Activated CD4-positive, alpha-beta memory T cell treated with anti-CD3 and anti-CD28 coated beads for 36 hours (primary cell): ENCODE measurements around the gene ITPKA. TPM values are rescaled to one million over a fixed set of nuclear protein-coding genes. Genes with fewer than 3 reads are reported as not detected.

ENCODE experiments used
- CTCF ChIA-PET: fragments of 350-600 bp; sonication (Branson Sonifier 250); formaldehyde crosslinking; loops from one replicate; lab custom pipeline; 2021; ENCODE audit warnings: antibody characterized with exemption, inconsistent platforms; lab: Charles Lee
- POLR2A ChIA-PET: fragments of 350-600 bp; sonication (Branson Sonifier 250); formaldehyde crosslinking; loops from one replicate; lab custom pipeline; 2021; ENCODE audit warnings: antibody characterized with exemption; lab: Charles Lee
- DNase-seq: peaks from one replicate; pipeline ENCODE4 v3.0.0-alpha.2; 2020
- H3K27ac Mint-ChIP-seq: one replicate; pipeline ENCODE4 v1.8.0; 2021; ENCODE audit warnings: mixed read lengths
- H3K27me3 Mint-ChIP-seq: one replicate; pipeline ENCODE4 v1.8.0; 2021; ENCODE audit warnings: mixed read lengths
- H3K36me3 Mint-ChIP-seq: one replicate; pipeline ENCODE4 v1.8.0; 2021; ENCODE audit warnings: mixed read lengths
- H3K4me1 Mint-ChIP-seq: one replicate; pipeline ENCODE4 v1.8.0; 2021; ENCODE audit warnings: low read depth, mixed read lengths
- H3K4me3 Mint-ChIP-seq: one replicate; pipeline ENCODE4 v1.8.0; 2021; ENCODE audit warnings: mild to moderate bottlenecking, mixed read lengths
- H3K9me3 Mint-ChIP-seq: one replicate; pipeline ENCODE4 v1.8.0; 2021; ENCODE audit warnings: mixed read lengths
- intact Hi-C: fragments of 100-400 bp; cut with micrococcal nuclease; formaldehyde crosslinking; loops from one replicate; pipeline ENCODE4 v1.15.1; 2023
- total RNA-seq, 2 experiments: library from RNA; stranded (reverse); gene quantifications; one replicate each; pipeline ENCODE4 v1.2.3, GENCODE V29; 2021

The ITPKA gene
- total RNA-seq, 2 experiments from 2014 or later, result 3.5 to 4.7 TPM

DNA sequence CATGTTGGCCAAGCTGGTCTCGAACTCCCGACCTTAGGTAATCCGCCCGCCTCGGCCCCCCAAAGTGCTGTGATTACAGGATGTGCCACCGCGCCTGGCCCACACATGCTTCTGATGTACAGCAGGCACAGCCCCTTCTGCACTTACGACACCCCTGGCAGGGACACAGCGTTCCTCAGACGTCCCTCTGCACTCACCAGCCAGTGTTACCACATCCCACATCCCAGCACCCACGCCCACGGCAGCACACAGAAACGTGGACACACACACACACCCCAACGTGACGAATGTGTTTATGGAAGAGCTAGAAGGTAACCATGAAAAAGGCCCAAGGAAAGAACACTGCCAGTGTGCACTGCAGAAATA lies 51.0 kb downstream of the ITPKA start:
- Mint-ChIP-seq H3K27ac (no peak overlapping the region), H3K4me3 (peak overlapping the region; percentile 95), H3K27me3 (no peaks in the 10 kb centered on the region), H3K36me3 (no peaks in the 10 kb centered on the region), H3K9me3 (no peaks in the 10 kb centered on the region), H3K4me1 (peaks cover 8% of the 10 kb centered on the region)
- POLR2A ChIA-PET, result interaction anchor here (0.7 to 1.8 kb wide), 4 partner anchors 13 to 143 kb away, joined by 3 to 5 read pairs (median 3); no protein-coding TSS in a partner anchor
- intact Hi-C loops, result loop anchor here (5.0 kb wide), 1 partner anchor 428 kb away; the partner anchor contains the start of gene EHD4
- no peak for DNase-seq
- CTCF ChIA-PET, result interaction anchor here (1.1 to 2.4 kb wide), 6 partner anchors 10 to 267 kb away, joined by 3 to 13 read pairs (median 4); partner anchors contain the start of gene MAPKBP1

DNA sequence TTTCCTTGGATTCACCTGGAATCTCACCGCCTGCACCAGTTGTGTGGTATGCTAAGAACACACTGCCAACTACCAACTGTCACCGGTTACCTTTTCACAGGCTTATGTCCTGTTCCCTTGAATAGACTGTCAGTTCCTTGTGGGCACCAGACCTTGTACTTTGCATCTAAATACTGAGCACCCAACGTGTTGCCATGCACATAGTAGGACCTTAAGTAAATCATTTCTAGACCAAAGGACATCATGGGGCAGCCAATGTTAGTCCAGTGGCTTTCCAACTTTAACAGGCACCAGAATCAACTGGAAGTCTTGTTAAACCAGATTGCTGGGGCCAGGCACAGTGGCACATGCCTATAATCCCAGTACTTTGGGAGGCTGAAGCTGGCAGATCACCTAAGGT lies 51.5 kb downstream of the ITPKA start:
- peaks cover 8% of the 10 kb centered on the region for H3K4me1 Mint-ChIP-seq
- ChIA-PET CTCF (interaction anchor here (1.2 to 2.4 kb wide), 3 partner anchors 12 to 79 kb away, joined by 3 to 13 read pairs (median 11); no protein-coding TSS in a partner anchor), POLR2A (no interaction called here)
- no peaks in the 10 kb centered on the region for H3K27me3 Mint-ChIP-seq
- H3K9me3 Mint-ChIP-seq, result no peaks in the 10 kb centered on the region
- no peaks in the 10 kb centered on the region for H3K36me3 Mint-ChIP-seq
- intact Hi-C loops, result no loop called here
- no peak overlapping the region for H3K27ac Mint-ChIP-seq
- no peak for DNase-seq
- H3K4me3 Mint-ChIP-seq, result peak overlapping the region; percentile 95

DNA sequence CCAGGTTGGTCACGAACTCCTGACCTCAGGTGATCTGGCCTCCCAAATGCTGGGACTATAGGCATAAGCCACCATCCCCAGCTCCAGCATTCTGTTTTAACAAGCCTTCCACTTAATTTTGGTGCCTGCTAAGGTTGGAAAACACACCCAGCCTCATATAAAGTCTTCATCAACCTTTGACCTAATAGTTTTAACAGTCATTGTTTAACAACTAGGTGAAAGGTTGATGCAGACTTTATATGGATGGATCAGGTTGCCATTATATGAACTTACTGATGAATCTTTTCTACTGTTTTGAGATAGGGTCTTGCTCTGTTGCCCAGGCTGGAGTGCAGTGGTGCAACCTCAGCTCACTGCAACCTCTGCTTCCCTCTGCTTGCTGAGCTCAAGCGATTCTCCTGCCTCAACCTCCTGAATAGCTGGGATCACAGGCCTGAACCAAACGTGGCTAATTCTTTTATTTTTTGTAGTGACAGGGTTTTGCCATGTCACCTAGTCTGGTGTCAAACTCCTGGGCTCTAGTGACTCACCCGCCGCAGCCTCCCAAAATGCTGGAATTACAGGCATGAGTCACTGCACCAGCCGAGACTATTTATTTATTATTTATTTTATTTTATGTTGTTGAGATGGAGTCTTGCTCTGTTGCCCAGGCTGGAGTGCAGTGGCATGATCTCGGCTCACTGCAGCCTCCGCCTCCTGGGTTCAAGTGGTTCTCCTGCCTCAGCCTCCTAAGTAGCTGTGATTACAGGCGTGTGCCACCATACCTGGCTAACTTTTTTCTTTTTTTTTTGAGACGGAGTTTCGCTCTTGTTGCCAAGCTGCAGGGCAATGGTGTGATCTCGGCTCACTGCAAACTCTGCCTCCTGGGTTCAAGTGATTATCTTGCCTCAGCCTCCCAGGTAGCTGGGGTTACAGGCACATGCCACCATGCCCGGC lies 53.4 kb downstream of the ITPKA start:
- CTCF ChIA-PET, result interaction anchor here (1.5 kb wide), 2 partner anchors 11 to 81 kb away, joined by 4 to 5 read pairs; no protein-coding TSS in a partner anchor
- no peak for DNase-seq
- Mint-ChIP-seq H3K27me3 (no peaks in the 10 kb centered on the region), H3K36me3 (no peaks in the 10 kb centered on the region), H3K27ac (no peak overlapping the region), H3K4me1 (peaks cover 3% of the 10 kb centered on the region), H3K4me3 (no peak overlapping the region), H3K9me3 (no peaks in the 10 kb centered on the region)
- intact Hi-C loops, result no loop called here
- POLR2A ChIA-PET, result no interaction called here

- Mint-ChIP-seq H3K27ac (peak overlapping the region; percentile 20), H3K27me3 (no peaks in the 10 kb centered on the region), H3K9me3 (no peaks in the 10 kb centered on the region), H3K4me1 (peaks cover 3% of the 10 kb centered on the region), H3K36me3 (no peaks in the 10 kb centered on the region), H3K4me3 (no peak overlapping the region)
- intact Hi-C loops, result no loop called here
- ChIA-PET POLR2A (no interaction called here), CTCF (interaction anchor here (0.6 kb wide), 1 partner anchor 8 kb away, joined by 3 read pairs; no protein-coding TSS in a partner anchor)
- no peak for DNase-seq
Observed at GRCh38 chr15:41550066-41550775, 56.5 kb downstream of the ITPKA start.

Other genes with a start within 250 kb of the ITPKA start
- gene OIP5, start 161.3 kb upstream of the ITPKA start, total RNA-seq, result 10 to 100 TPM; 11.1 to 13.0 TPM
- 100 to 1,000 TPM; 227 TPM for gene NUSAP1, start 161.0 kb upstream of the ITPKA start, total RNA-seq
- gene NDUFAF1, start 91.4 kb upstream of the ITPKA start, total RNA-seq, result 10 to 100 TPM; 21.3 to 22.7 TPM
- gene RTF1, start 76.8 kb upstream of the ITPKA start, total RNA-seq, result 10 to 100 TPM; 24.9 to 26.2 TPM
- under 1 TPM; 0.29 to 0.34 TPM for gene LTK, start 20.0 kb downstream of the ITPKA start, total RNA-seq
- 10 to 100 TPM; 45.0 to 49.9 TPM for gene RPAP1, start 50.4 kb downstream of the ITPKA start, total RNA-seq
- gene TYRO3, start 65.3 kb downstream of the ITPKA start, total RNA-seq, result 1 to 10 TPM; 3.1 to 4.3 TPM
- 10 to 100 TPM; 29.6 to 31.4 TPM for gene MGA, start 166.5 kb downstream of the ITPKA start, total RNA-seq